Muscle of leg (tissue), 11 donors: Measurements from ENCODE around the gene IL17REL. TPM values are rescaled to one million over a fixed set of nuclear protein-coding genes. Genes with fewer than 3 reads are reported as not detected.
"Not testable (repeated sequence)": the region's sequence is repeated elsewhere in the genome, so short reads cannot be mapped to it uniquely, and the experiment has no call there.

ENCODE experiments used
- DNase-seq: peaks from one replicate; pipeline ENCODE4 v3.0.0; 2013
- H3K27ac ChIP-seq: one replicate; pipeline ENCODE4 v1.5.1; 2013; ENCODE audit warnings: mild to moderate bottlenecking, low read length, control low read depth
- H3K27me3 ChIP-seq: one replicate; pipeline ENCODE4 v1.6.1; 2013; ENCODE audit warnings: low read length; ENCODE audit not compliant: control insufficient read depth, insufficient read depth
- H3K36me3 ChIP-seq: one replicate; pipeline ENCODE4 v1.6.1; 2013; ENCODE audit warnings: low read length; ENCODE audit not compliant: control insufficient read depth, insufficient read depth
- H3K4me1 ChIP-seq: one replicate; pipeline ENCODE4 v1.6.1; 2013; ENCODE audit warnings: low read length; ENCODE audit not compliant: control insufficient read depth, insufficient read depth
- H3K4me3 ChIP-seq: one replicate; pipeline ENCODE4 v1.5.1; 2013; ENCODE audit warnings: low read length, control low read depth
- H3K9me3 ChIP-seq: replicated peaks from 2 replicates; pipeline ENCODE4 v1.6.1; 2013; ENCODE audit warnings: low read depth, low read length; ENCODE audit not compliant: control insufficient read depth
- WGBS: methylation state at CpG from one replicate; pipeline ENCODE4 v1.1.5; 2013; ENCODE audit warnings: missing lambda C conversion rate; ENCODE audit not compliant: insufficient coverage; 5-methylcytosine and 5-hydroxymethylcytosine counted together
- polyA plus RNA-seq, 8 donors: library from polyadenylated mRNA; unstranded; fragments of 120-200 nt; gene quantifications; one replicate each; pipeline versions ENCODE4 v1.2.1 to v1.2.3, GENCODE V29; 2013; ENCODE audit warnings: inconsistent platforms in 1 of 8, low replicate concordance in 1 of 8; ENCODE audit not compliant: insufficient read length in 8 of 8, insufficient read depth in 1 of 8
- total RNA-seq: library from RNA; stranded (reverse); fragments of 120-200 nt; gene quantifications from one replicate; pipeline ENCODE4 v1.2.4, GENCODE V29; 2013

IL17REL gene
- total and polyA plus RNA-seq, 9 donors = 0.05 TPM; not detected in 8

- Histone ChIP-seq H3K27ac (no peak overlapping the region), H3K36me3 (no peaks in the 10 kb centered on the region), H3K4me1 (peaks cover 22% of the 10 kb centered on the region), H3K27me3 (no peaks in the 10 kb centered on the region), H3K9me3 (no peaks in the 10 kb centered on the region), H3K4me3 (no peak overlapping the region)
- 73% methylated on average over 17 of the region's 17 CpGs for WGBS
- DNase-seq = no peak
Measured at GRCh38 chr22:49946612-49947295, 65.8 kb downstream of the IL17REL start.

DNA sequence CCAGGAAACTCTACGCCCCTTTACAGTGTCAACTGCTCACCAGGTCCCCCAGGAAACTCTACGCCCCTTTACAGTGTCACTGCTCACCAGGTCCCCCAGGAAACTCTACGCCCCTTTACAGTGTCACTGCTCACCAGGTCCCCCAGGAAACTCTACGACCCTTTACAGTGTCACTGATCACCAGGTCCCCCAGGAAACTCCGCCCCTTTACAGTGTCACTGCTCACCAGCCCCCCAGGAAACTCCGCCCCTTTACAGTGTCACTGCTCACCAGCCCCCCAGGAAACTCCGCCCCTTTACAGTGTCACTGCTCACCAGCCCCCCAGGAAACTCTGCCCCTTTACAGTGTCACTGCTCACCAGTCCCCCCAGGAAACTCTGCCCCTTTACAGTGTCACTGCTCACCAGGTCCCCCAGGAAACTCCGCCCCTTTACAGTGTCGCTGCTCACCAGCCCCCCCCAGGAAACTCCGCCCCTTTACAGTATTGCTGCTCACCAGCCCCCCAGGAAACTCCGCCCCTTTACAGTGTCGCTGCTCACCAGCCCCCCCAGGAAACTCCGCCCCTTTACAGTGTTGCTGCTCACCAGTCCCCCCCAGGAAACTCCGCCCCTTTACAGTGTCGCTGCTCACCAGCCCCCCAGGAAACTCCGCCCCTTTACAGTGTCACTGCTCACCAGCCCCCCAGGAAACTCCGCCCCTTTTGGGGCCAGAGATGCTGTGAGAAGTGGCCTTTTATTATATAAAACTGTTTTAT lies 67.3 kb downstream of the IL17REL start:
- not testable (repeated sequence) for DNase-seq, H3K27ac ChIP-seq

More for the DNA sequence above, 67.3 kb downstream of the IL17REL start:
- peaks cover 19% of the 10 kb centered on the region for H3K4me1 ChIP-seq
- 82% methylated on average over 6 of the region's 17 CpGs for WGBS
- H3K4me3 ChIP-seq, H3K36me3 ChIP-seq, H3K9me3 ChIP-seq, H3K27me3 ChIP-seq: not testable (repeated sequence)

Other genes starting within 250 kb of the IL17REL start
- gene BRD1, start 184.9 kb downstream of the IL17REL start, total RNA-seq = 19.4 TPM
- 10 to 100 TPM; 23.2 to 35.3 (median 27.2) TPM for gene BRD1, start 184.9 kb downstream of the IL17REL start, polyA plus RNA-seq
- 7.3 TPM for gene ZBED4, start 158.9 kb downstream of the IL17REL start, total RNA-seq
- gene ZBED4, start 158.9 kb downstream of the IL17REL start, polyA plus RNA-seq = 10 to 100 TPM; 10.8 to 15.9 (median 13.2) TPM
- 6.6 TPM for gene ALG12, start 94.3 kb downstream of the IL17REL start, total RNA-seq
- gene ALG12, start 94.3 kb downstream of the IL17REL start, polyA plus RNA-seq = 10 to 100 TPM; 13.3 to 19.1 (median 15.9) TPM
- 18.8 TPM for gene CRELD2, start 94.1 kb downstream of the IL17REL start, total RNA-seq
- gene CRELD2, start 94.1 kb downstream of the IL17REL start, polyA plus RNA-seq = 10 to 100 TPM; 17.0 to 27.0 (median 22.8) TPM
- gene PIM3, start 52.0 kb downstream of the IL17REL start, total RNA-seq = 14.7 TPM
- 10 to 100 TPM; 13.6 to 21.6 (median 16.3) TPM for gene PIM3, start 52.0 kb downstream of the IL17REL start, polyA plus RNA-seq
- gene TTLL8, start 45.5 kb upstream of the IL17REL start, total RNA-seq = not detected
- gene TTLL8, start 45.5 kb upstream of the IL17REL start, polyA plus RNA-seq = not detected
- 0.31 TPM for gene MLC1, start 72.7 kb upstream of the IL17REL start, total RNA-seq
- 1 to 10 TPM in 1 of 8 donors, under 1 TPM in 7; 0.45 to 1.2 (median 0.85) TPM for gene MLC1, start 72.7 kb upstream of the IL17REL start, polyA plus RNA-seq
- gene MOV10L1, start 77.2 kb upstream of the IL17REL start, total RNA-seq = 0.40 TPM
- gene MOV10L1, start 77.2 kb upstream of the IL17REL start, polyA plus RNA-seq = under 1 TPM; 0.08 to 0.50 (median 0.20) TPM
- 0.13 TPM for gene PANX2, start 158.0 kb upstream of the IL17REL start, total RNA-seq
- under 1 TPM; 0.04 to 0.19 (median 0.15) TPM for gene PANX2, start 158.0 kb upstream of the IL17REL start, polyA plus RNA-seq
- gene TRABD, start 173.1 kb upstream of the IL17REL start, total RNA-seq = 10.5 TPM
- gene TRABD, start 173.1 kb upstream of the IL17REL start, polyA plus RNA-seq = 10 to 100 TPM; 16.7 to 28.5 (median 19.8) TPM
- gene SELENOO, start 188.2 kb upstream of the IL17REL start, total RNA-seq = 11.8 TPM
- gene SELENOO, start 188.2 kb upstream of the IL17REL start, polyA plus RNA-seq = 10 to 100 TPM; 10.8 to 21.1 (median 14.5) TPM
- gene TUBGCP6, start 232.3 kb upstream of the IL17REL start, total RNA-seq = 26.2 TPM
- gene TUBGCP6, start 232.3 kb upstream of the IL17REL start, polyA plus RNA-seq = 10 to 100 TPM; 21.4 to 35.3 (median 26.4) TPM
- 11.5 TPM for gene HDAC10, start 238.5 kb upstream of the IL17REL start, total RNA-seq
- gene HDAC10, start 238.5 kb upstream of the IL17REL start, polyA plus RNA-seq = 10 to 100 TPM; 10.8 to 23.7 (median 16.9) TPM
- 25.6 TPM for gene MAPK12, start 248.9 kb upstream of the IL17REL start, total RNA-seq
- 10 to 100 TPM in 7 of 8 donors, 1 to 10 TPM in 1; 9.4 to 37.8 (median 19.1) TPM for gene MAPK12, start 248.9 kb upstream of the IL17REL start, polyA plus RNA-seq